Osteoblast (primary cell): ENCODE measurements around the gene IL1F10. TPM values are rescaled to one million over a fixed set of nuclear protein-coding genes. Genes with fewer than 3 reads are reported as not detected.
A peak's percentile ranks its signal among the peaks of the same experiment; 100 is the strongest.

Experiments used
- DNase-seq: peaks from one replicate; pipeline ENCODE4 v3.0.0; 2011; ENCODE audit warnings: low spot score, mixed read lengths; ENCODE audit not compliant: insufficient read length; ENCODE audit errors: missing footprints
- H2AFZ ChIP-seq: 2 replicates; pipeline ENCODE4 v1.6.0; 2011; ENCODE audit warnings: mild to moderate bottlenecking, low read length
- H3K27ac ChIP-seq: 2 replicates; pipeline ENCODE4 v1.5.1; 2011; ENCODE audit warnings: mild to moderate bottlenecking, low read depth, low read length, moderate library complexity
- H3K27me3 ChIP-seq: 2 replicates; pipeline ENCODE4 v1.6.0; 2012; ENCODE audit warnings: mild to moderate bottlenecking, control low read depth, inconsistent platforms, low read length, moderate library complexity; ENCODE audit not compliant: insufficient read depth
- H3K36me3 ChIP-seq: 2 replicates; pipeline ENCODE4 v1.5.1; 2011; ENCODE audit warnings: mild to moderate bottlenecking, low read length, control low read depth, moderate library complexity; ENCODE audit not compliant: insufficient read depth
- H3K4me1 ChIP-seq: 2 replicates; pipeline ENCODE4 v1.5.1; 2011; ENCODE audit warnings: mild to moderate bottlenecking, low read length, control low read depth, moderate library complexity; ENCODE audit not compliant: insufficient read depth
- H3K4me2 ChIP-seq: 2 replicates; pipeline ENCODE4 v1.6.0; 2011; ENCODE audit warnings: mild to moderate bottlenecking, low read length; ENCODE audit not compliant: insufficient read depth
- H3K4me3 ChIP-seq: fragments of 200-600 bp; sonication (generic); 3 replicates; pipeline ENCODE4 v1.5.1; 2012; ENCODE audit warnings: mild to moderate bottlenecking, low read length, inconsistent platforms; ENCODE audit not compliant: insufficient read depth
- H3K79me2 ChIP-seq: 2 replicates; pipeline ENCODE4 v1.6.0; 2012; ENCODE audit warnings: mild to moderate bottlenecking, low read length, control low read depth, inconsistent platforms; ENCODE audit not compliant: insufficient read depth
- H3K9me3 ChIP-seq: 2 replicates; pipeline ENCODE4 v1.5.1; 2011; ENCODE audit warnings: low read depth, low read length, control low read depth
- H4K20me1 ChIP-seq: 2 replicates; pipeline ENCODE4 v1.6.0; 2012; ENCODE audit warnings: mild to moderate bottlenecking, low read length, control low read depth; ENCODE audit not compliant: insufficient read depth
- total RNA-seq: library from RNA; depleted of rRNA; stranded (reverse); fragments of >200 nt; gene quantifications from 2 replicates; pipeline ENCODE4 v1.2.3, GENCODE V29; 2012
- TF ChIP-seq, protein P1 (sequence below): IDR thresholded peaks from 2 replicates; pipeline ENCODE4 v1.5.1; 2011; ENCODE audit warnings: mild to moderate bottlenecking, low read depth, low read length, moderate library complexity; ENCODE audit errors: extremely low read depth

Gene IL1F10
- total RNA-seq, 1 donor, result not detected

GRCh38 chr2:113075600-113075999, 7.8 kb downstream of the IL1F10 start:
- TF ChIP-seq, protein P1, sequence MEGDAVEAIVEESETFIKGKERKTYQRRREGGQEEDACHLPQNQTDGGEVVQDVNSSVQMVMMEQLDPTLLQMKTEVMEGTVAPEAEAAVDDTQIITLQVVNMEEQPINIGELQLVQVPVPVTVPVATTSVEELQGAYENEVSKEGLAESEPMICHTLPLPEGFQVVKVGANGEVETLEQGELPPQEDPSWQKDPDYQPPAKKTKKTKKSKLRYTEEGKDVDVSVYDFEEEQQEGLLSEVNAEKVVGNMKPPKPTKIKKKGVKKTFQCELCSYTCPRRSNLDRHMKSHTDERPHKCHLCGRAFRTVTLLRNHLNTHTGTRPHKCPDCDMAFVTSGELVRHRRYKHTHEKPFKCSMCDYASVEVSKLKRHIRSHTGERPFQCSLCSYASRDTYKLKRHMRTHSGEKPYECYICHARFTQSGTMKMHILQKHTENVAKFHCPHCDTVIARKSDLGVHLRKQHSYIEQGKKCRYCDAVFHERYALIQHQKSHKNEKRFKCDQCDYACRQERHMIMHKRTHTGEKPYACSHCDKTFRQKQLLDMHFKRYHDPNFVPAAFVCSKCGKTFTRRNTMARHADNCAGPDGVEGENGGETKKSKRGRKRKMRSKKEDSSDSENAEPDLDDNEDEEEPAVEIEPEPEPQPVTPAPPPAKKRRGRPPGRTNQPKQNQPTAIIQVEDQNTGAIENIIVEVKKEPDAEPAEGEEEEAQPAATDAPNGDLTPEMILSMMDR, result no peak
- no peaks in the 10 kb centered on the region for H3K9me3 ChIP-seq
- H2AFZ ChIP-seq, result no peak overlapping the region
- no peaks in the 10 kb centered on the region for H3K79me2 ChIP-seq
- H3K4me3 ChIP-seq, result no peak overlapping the region
- no peaks in the 10 kb centered on the region for H3K36me3 ChIP-seq
- H3K4me2 ChIP-seq, result no peak overlapping the region
- DNase-seq, result no peak
- H4K20me1 ChIP-seq, result no peaks in the 10 kb centered on the region
- H3K4me1 ChIP-seq, result peaks cover 6% of the 10 kb centered on the region
- no peak overlapping the region for H3K27ac ChIP-seq
- peaks cover 30% of the 10 kb centered on the region for H3K27me3 ChIP-seq

- Histone ChIP-seq H3K27ac (no peak overlapping the region), H3K27me3 (peaks cover 23% of the 10 kb centered on the region), H4K20me1 (no peaks in the 10 kb centered on the region), H3K36me3 (no peaks in the 10 kb centered on the region), H2AFZ (no peak overlapping the region), H3K4me2 (no peak overlapping the region), H3K4me3 (no peak overlapping the region), H3K9me3 (no peaks in the 10 kb centered on the region), H3K79me2 (no peaks in the 10 kb centered on the region), H3K4me1 (peaks cover 6% of the 10 kb centered on the region)
- TF ChIP-seq, protein P1, result no peak
- no peak for DNase-seq
Measured at GRCh38 chr2:113076954-113077669, 9.3 kb downstream of the IL1F10 start.

- Histone ChIP-seq H3K4me2 (peak overlapping the region; percentile 9), H3K36me3 (no peaks in the 10 kb centered on the region), H2AFZ (no peak overlapping the region), H3K9me3 (no peaks in the 10 kb centered on the region), H3K27ac (no peak overlapping the region), H3K4me3 (no peak overlapping the region), H3K79me2 (no peaks in the 10 kb centered on the region), H3K27me3 (peaks cover 17% of the 10 kb centered on the region), H4K20me1 (no peaks in the 10 kb centered on the region), H3K4me1 (peaks cover 6% of the 10 kb centered on the region)
- TF ChIP-seq, protein P1, result no peak
- DNase-seq, result no peak
Measured at GRCh38 chr2:113077921-113078320, 10.2 kb downstream of the IL1F10 start.

DNA sequence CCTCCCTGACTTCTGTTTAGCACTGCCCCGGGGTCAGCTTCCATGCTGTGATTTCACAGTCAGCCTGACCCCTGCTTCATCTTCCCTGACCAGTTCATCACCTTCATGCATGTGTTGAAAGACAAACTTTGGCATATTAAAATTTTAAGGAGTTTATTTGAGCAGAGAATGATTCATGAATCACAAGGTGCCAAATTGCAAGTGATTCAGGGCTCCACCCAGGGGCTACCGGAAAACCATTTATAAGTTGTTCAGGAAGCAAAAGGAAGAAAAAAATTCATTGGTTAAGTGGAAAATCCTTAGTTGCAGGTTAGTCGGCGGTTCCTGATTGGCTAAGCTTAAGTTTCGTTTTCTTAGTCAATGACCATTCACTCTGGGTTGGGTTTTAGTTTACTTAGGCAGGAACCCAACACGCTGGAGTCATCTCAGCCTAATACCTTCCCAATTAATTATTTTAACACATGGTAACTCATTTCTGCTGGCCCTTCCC, 10.6 kb downstream of the IL1F10 start:
- TF ChIP-seq, protein P1, result no peak
- no peaks in the 10 kb centered on the region for H3K36me3 ChIP-seq
- no peak overlapping the region for H2AFZ ChIP-seq
- DNase-seq, result no peak
- no peaks in the 10 kb centered on the region for H3K79me2 ChIP-seq
- H3K9me3 ChIP-seq, result no peaks in the 10 kb centered on the region
- H3K4me3 ChIP-seq, result no peak overlapping the region
- no peaks in the 10 kb centered on the region for H4K20me1 ChIP-seq
- peaks cover 17% of the 10 kb centered on the region for H3K27me3 ChIP-seq
- peaks cover 6% of the 10 kb centered on the region for H3K4me1 ChIP-seq
- H3K4me2 ChIP-seq, result peak overlapping the region; percentile 9
- no peak overlapping the region for H3K27ac ChIP-seq
